NCI-H748 (cell line): ENCODE data around the gene MAFF.
A peak's percentile ranks its signal among the peaks of the same experiment; 100 is the strongest.
"Not testable (repeated sequence)": the region's sequence is repeated elsewhere in the genome, so short reads cannot be mapped to it uniquely, and the experiment has no call there.

ENCODE experiments used
- DNase-seq: peaks from one replicate; lab custom pipeline; 2025; ENCODE audit not compliant: unreplicated experiment; lab: John Stamatoyannopoulos, UW

MAFF gene

GRCh38 chr22:38223289-38223960 is 21.6 kb downstream of the MAFF start:
- no peak for DNase-seq

GRCh38 chr22:38226853-38227649 is 25.3 kb downstream of the MAFF start:
- no peak for DNase-seq

- no peak for DNase-seq
These were observed 26.6 kb downstream of the MAFF start for GRCh38 chr22:38228326-38228872.

- no peak for DNase-seq
These were observed 27.3 kb downstream of the MAFF start for GRCh38 chr22:38228873-38229740.

- DNase-seq = no peak
These were observed 28.5 kb downstream of the MAFF start for GRCh38 chr22:38230108-38230825.

GRCh38 chr22:38230916-38231315 is 29.1 kb downstream of the MAFF start:
- DNase-seq = no peak

- no peak for DNase-seq
These were observed 30.4 kb downstream of the MAFF start for GRCh38 chr22:38232196-38232595.

GRCh38 chr22:38233427-38233826 is 31.6 kb downstream of the MAFF start:
- DNase-seq = no peak

GRCh38 chr22:38233856-38234255 is 32.1 kb downstream of the MAFF start:
- DNase-seq = not testable (repeated sequence)

GRCh38 chr22:38235240-38235850 is 33.6 kb downstream of the MAFF start:
- no peak for DNase-seq

- DNase-seq = no peak
These were observed 35.0 kb downstream of the MAFF start for GRCh38 chr22:38236786-38237185.

- no peak for DNase-seq
These were observed 36.8 kb downstream of the MAFF start for GRCh38 chr22:38238519-38239071.

GRCh38 chr22:38239101-38239761 is 37.4 kb downstream of the MAFF start:
- DNase-seq = no peak

GRCh38 chr22:38240734-38241252 is 39.0 kb downstream of the MAFF start:
- no peak for DNase-seq

GRCh38 chr22:38243007-38243765 is 41.4 kb downstream of the MAFF start:
- peak; percentile 94 for DNase-seq

GRCh38 chr22:38244106-38244505 is 42.3 kb downstream of the MAFF start:
- no peak for DNase-seq

GRCh38 chr22:38246046-38246658 is 44.4 kb downstream of the MAFF start:
- DNase-seq = no peak

- DNase-seq = no peak
These were observed 44.9 kb downstream of the MAFF start for GRCh38 chr22:38246692-38247091.
